Measurements from ENCODE around the gene C1orf146.
"Not testable (repeated sequence)": the region's sequence is repeated elsewhere in the genome, so short reads cannot be mapped to it uniquely, and the experiment has no call there.

Gene C1orf146, protein sequence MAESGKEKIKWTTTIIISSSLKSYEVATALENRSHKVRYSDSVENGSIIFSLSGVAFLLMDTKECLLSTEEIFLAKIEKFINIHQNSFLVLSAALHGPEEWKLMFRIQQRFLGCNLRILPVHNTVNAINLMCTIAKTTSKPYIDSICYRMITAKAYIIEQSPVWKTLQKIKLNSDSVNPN

DNA sequence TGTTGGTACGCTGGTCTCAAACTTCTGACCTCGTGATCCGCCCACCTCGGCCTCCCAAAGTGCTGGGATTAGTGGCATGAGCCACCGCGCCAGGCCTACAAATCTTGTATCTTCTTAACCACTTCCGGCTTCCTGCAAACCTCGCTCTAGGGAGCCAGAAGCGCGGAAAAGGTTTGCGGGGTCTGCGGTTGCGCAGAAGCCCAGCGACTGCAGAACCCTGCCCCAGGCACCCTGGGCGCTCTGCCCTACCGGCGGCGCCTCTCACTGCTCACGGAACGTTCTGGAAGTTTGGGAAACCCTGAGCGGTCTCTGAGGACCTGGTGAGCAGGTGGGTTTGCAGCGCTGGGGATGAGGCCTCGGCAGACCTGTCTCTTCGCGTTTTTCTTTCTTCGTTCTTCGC lies at the start of gene C1orf146:
Gene C1orf146 (plus strand): TSS at position 195 of the 400 bp plus-strand sequence. CDS start 13,506 bp downstream, outside the sequence.
- DNase-seq, result no peak

DNA sequence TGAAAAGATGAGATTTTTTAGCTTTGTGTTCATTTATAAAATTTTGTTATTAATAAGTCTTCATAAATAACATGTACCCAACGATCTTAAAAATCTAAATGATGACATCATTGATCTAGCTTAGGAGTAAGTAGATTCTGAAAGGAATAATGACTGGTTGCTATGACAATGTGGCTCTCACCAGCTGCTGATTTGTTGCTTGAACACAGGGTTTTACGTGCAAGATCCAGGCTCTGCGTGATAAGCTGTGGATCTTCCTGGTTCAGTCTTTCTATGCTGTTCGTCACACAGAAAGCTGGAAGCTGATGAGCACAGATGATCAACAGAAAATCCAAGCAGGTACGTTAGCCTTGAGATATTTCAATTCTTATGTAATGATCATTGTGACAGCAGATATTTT lies 49.1 kb upstream of the C1orf146 start:
- DNase-seq, result no peak

DNA sequence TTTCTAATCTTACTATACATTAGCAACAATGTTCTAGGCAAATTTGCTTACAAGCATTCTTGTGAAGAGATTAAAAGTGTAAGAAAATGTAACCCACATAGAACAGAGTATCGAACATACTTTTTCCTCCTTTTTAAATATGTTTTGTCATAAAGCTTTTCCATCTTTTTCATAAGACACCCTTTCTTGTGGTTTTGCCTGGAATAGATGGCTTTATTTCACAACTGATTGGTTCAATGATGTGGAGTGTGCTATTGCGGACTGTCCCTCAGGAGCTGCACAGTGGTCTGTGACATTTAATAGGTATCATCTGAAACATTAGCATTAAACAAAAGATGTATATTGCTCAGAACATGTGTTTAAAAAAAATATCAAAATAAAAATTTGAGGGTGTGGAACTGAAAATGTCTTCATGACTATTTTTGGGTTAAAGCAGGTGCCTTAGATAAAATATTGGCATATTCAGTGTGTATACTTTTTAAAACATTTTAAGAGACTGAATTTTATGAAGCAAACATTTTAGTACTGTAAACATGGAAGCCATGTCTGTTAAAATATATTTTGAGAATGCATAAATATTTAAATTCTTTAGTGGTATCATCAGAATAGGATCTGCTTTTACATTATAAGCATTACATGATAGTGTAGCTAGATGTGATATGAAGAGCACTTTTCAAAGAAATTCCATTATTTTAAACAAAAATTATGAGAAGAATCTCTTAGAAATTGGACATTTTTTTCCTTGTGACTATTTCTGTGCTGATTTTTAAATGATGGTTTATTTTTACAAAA lies 48.3 kb upstream of the C1orf146 start:
- no peak for DNase-seq

DNA sequence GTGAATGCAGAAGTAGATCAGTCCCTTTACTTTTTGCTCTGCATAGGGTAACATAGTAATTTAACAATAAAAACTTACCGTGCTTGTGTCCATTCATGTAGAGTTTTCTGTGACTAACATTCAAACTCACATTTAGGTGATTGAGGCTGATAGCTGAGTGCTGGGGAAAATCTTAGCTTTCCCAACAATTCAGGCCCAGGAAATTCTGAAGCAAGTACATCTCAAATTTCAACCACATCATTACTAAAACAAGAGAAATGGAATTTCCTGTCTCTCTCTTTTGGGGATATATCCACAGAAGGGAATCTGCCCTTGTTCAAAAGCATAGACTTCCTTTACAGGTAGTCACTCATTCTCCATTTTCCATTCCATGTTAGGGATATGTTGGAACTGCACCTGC lies 33.1 kb upstream of the C1orf146 start:
- no peak for DNase-seq

DNA sequence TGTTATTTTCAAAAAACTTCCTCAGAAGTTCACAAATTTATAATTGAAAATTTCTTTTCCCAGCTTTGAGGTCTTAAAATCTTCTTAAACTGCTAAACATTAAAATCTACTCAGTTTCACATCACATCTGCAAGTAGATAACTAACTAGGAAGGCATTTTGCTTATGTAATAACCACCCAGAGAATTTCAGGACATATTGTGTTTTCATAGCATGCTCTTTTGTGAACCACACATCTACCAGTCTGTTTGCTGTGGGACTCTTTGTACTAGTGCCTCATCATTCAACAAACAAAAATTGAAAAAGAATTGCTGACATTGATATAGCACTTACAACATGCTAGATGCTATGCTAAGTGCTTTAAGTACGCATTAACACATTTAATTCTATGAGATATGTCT lies 31.6 kb upstream of the C1orf146 start:
- DNase-seq, result no peak

DNA sequence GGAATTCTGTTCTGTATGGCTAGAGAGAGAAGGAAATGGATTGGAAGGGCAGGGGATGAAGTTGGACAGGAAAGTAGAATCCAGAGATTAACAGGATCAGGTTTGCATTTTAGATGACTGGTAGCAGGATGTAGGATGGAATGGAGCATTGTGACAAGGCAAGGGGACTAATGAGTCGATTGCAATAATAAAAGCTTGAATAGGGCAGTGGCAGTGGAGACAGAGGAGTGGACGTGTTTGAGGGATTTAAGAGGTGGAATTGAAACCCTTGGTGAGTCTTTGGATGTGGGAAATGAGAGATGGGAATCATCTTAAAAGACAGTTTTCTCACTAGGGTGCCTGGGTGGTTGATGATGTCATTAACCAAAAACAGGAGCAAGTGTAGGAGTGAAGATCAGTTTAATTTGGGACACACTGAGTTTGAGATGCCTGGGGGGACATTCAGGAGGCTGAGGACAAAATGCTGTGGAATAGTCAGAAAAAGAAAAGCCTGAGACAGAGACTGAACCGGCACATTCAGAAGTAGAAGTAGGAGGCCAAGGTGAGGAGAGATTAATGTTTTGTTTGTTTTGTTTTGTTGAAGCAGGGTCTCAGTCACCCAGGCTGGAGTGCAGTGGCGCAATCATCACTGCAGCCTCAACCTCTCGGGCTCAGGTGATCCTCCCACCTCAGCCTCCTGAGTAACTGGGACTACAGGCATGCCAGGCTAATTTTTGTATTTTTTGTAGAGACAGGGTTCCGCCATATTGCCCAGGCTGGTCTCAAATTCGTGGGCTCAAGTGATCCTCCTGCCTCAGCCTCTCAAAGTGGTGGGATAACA lies 29.1 kb upstream of the C1orf146 start:
- no peak for DNase-seq

DNA sequence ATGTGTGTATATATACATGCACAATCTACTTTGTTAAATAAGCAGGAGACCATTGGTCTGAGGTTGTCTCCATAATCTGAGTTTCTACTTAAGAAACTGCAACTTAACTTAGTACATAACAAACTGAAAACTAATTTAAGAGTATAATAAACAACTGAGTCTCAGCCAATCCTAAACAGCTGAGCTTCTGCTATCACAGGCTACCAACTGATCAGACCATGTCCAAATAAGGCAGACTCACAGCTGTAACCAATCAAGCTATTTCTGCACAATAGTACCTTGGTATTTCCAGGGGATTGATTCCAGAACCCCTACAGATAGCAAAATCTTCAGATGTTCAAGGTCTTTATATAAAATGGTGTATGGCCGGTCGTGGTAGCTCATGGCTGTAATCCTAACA lies 26.0 kb upstream of the C1orf146 start:
- DNase-seq, result no peak

DNA sequence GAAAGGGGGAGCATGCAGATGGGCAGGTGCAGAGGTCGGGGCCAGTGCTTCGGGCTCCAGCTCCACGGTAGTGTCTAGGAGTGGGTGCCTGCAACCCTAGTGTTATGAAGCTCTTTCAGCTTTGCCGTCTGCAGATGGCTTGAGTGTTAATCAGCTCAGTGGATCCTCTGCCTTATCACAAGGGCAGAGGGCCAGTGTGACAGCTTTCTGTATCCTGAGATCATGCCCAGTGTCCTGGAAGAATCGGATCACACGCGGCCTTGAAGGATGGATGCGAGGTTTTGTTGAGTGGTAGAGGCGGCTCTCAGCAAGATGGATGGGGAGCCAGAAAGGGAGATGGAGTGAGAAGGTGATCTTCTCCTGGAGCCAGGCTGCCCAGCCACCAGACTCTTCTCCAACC lies 25.5 kb upstream of the C1orf146 start:
- DNase-seq, result no peak

DNA sequence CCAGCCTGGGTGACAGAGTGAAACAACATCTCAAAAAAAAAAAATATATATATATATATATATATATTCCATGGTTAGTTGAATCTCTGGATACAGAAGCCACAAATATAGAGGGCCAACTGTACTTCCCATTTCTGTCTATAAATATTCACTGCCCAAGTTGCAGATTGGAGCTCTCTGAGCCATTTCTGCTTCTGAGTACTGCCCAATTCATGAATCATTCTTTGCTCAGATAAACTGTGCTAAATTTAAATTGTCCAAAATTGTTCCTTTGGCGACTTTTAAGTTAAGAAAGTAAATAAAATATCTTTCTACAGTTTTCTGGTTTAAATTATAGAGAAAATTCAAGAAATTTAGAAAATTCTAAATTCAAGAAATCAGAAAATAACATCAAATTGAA lies 23.2 kb upstream of the C1orf146 start:
- DNase-seq, result no peak

DNA sequence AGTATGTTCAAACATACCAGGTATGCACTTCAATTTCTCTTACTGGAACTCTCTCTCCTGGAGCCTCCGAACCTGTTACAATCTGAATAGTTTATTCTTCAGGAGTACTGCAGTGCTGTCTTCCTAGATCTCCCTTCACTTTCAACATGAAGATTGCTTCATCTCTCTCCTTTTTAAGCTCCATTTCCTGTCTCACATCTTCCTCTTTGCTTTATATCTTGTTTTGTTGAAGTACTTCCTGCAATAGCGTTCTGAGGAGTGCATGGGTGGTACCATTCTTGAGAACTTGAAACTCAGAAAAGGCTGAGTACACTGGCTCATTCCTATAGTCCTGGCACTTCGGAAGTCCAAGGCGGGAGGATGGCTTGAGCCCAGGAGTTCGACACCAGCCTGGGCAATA lies 15.7 kb upstream of the C1orf146 start:
- DNase-seq, result no peak

DNA sequence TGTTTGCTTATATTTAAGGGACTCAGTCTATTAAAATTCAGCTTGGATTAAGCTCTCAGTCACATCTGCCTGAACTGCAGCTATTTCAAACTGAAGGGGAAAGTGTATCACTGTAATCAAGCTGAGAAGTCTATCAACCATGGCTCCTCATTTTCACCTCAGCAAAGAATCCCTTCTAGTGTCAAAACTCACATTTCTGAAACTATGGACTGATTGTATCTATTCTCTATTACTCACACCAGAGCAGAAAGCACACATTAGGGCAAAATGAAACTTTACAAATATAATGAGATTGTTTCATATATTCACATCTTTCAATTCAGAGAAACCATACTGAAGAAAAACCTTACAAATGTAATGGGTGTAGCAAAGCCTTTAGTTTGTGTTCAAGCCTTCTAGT lies 14.6 kb upstream of the C1orf146 start:
- DNase-seq, result no peak

DNA sequence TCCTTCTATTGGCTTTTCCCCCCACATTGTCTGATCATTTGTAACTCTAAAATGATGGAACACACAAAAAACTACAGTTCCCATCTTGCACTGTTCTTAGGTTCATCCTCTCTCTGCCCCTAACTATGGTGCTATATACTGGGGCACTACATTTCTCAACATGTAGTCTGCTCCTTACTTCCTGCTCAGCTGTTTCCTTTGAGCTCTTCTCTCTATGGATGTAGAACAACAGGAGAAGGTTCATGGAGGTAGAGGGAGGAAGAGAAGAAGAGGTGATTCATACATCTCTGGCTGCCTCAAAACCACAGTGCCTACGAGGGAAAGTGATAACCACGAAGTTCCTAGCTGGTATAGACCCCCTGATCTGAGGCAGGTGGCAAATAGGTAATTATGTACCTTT lies 7.0 kb upstream of the C1orf146 start:
- DNase-seq, result no peak

DNA sequence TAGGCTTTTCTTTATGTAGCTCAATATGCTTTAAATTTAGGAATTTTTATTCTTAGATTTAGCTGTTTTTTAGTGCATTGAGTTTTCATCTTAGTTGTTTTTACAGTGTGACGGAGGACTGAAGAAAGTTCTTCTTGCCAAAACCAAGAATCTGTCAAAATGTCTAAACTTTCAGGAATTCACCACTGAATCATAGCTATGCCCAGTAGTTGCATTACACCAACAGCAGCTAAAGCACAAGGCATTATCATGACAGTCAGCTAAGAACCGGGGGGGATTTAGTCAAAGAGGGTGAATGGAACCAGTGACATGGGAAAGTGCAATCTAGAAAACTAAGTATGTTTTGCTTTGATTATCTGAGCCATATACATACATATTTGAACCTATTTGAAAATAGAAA lies 6.5 kb upstream of the C1orf146 start:
- DNase-seq, result no peak

DNA sequence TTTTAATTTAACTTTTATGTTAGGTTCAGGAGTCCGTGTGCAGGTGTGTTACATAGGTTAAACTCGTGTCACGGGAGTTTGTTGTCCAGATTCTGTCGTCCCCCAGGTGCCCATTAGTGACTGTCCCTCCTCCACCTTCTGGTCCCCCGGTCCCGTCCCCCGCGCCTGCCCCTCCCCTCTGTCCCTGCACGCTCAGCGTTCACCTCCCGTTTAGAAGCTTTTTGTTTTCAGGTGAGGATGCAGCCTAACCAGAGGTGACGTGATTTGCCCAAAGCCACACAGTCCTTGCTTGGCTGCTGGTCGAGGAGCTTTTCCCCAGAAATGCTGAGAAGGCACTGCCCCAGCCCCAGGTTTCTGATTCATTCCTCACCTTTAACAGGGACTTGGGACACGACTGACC lies 844 bp downstream of the C1orf146 start:
- DNase-seq, result no peak

DNA sequence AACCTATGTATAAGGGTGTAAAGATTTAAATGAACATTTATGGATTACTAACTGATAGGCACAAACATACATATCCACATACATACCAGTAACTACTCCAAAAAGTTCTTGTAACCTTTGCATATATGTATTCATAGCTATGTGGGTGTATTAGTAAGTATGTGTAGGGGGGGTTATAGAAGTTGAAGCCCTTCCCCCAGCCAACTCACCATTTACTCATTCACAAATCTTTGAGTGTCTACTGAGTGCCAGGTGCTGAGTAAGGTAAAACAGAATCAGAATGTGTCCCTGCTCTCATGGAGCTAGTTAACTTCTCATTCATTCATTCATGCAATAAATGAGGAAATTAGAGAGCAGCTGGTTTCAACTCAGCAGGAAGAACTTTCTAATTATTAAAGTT lies 1.3 kb downstream of the C1orf146 start:
- DNase-seq, result no peak

DNA sequence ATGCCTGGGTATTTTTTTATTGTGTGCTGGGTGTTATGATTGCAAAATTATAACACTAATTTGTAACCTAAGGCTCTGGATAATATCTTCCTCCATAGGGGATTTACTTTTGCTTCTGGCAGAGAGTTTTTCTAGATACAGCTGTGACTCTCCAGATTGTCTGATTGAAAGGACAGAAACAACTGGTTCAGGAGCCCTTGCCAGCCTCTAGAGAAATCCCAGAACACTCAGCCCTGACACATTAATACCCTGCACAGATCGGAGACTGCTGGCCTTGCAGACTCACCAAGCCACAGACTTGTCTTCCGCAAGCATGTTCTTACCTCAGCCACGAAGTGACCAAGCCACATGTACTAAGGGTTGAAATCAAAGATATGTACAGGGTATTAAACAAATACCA lies 10.7 kb downstream of the C1orf146 start:
- DNase-seq, result no peak

DNA sequence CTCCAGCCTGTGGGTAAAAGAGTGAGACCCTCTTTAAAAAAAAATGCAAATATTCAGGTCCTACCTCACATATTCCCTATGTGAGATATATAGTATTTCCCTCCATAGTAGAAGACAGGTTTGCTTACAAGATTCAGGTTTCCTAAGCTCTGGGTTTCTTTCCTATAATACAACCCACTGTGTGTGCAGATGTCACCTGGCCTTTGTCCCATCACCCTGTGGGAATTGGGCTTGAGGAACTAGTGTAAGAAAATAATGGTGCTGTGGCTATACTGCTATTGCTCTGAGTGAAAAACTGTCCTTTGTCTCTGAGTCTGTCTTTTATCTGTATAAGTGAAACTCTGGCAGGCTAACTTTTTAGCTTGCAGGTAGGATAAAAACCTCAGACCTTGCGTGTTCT lies 13.0 kb downstream of the C1orf146 start:
- DNase-seq, result no peak

DNA sequence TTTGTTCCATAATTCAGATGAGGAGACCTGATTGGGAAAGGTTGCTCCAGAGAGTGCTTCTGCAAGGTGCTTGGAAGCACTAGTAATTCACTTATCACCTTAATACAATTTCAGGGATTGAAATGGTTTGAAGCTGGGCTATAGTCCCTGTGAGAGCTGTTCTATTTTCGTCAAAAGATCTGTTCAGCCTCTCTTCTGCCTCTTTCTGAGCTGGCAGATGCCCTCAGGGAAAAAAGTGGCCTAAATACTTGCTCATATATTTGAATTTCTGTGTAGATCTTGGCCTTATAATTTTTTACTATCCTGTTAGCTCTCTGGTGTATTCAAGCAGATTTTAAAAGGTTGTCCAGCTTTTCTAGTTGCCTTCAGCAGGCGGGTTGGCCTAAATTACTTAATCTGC lies 22.3 kb downstream of the C1orf146 start:
- DNase-seq, result no peak

DNA sequence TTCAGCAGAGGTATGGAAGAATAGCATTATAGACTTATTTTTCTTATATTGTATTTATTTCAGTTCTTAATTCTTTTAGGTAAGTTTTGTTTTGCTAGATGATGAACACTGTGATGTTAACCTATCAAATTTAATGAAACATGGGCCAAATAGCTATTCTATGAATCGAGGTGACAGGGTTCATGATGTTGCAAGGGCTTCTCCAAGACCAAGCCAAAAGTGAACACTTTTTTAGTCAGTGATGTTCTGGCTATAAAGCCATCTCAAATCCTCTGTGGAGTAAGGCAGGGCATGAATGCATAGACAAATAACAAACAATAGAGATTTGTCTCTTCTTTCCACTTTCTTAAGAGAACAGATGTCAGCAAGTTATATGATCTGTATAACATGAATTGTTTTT lies 26.7 kb downstream of the C1orf146 start:
- no peak for DNase-seq

DNA sequence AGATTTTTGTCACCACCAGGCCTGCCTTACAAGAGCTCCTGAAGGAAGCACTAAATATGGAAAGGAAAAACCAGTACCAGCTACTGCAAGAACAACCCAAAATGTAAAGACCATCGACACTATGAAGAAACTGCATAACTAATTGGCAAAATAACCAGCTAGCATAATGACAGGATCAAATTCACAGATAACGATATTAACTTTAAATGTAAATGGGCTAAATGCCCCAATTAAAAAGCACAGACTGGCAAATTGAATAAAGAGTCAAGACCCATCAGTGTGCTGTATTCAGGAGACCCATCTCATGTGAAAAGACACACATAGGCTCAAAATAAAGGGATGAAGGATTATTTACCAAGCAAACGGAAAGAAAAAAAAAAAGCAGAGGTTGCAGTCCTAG lies 37.0 kb downstream of the C1orf146 start:
- not testable (repeated sequence) for DNase-seq

DNA sequence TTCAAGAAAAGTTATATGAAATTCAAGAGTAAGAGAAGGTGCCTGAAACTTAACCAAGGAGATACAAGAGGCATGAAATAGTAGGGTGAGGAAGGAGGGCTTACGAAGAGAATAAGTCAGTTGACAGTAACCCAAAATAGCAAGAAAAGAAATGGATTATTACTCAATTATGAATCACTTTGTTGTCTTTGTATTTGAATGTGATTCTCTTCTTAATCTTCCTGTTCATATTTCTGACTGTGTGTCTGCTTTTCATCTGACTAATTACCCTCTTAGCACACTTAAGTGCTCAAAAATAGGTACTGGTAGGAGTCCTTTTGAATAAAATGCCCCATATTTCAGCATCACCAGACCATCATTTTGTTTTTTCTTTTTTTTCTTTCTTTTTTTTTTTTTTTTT lies 41.6 kb downstream of the C1orf146 start:
- no peak for DNase-seq

DNA sequence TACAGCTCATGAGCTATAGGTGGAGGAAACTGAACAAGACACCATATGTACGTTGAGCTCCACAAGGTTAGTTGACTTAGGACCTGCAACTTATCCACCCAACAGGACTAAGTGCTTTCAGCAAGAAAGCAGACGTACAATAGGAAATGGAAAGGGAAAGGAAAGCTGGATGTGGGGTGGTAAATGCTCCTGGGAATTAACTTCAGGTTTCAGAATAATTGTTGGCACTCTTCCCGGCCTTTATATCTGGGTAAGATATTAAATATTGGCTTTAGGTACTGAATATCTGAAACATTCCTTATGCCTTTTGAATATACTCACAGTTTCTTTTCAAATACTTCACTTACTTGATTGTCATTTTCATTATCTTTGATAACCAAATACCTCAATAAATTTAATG lies 44.8 kb downstream of the C1orf146 start:
- no peak for DNase-seq

DNA sequence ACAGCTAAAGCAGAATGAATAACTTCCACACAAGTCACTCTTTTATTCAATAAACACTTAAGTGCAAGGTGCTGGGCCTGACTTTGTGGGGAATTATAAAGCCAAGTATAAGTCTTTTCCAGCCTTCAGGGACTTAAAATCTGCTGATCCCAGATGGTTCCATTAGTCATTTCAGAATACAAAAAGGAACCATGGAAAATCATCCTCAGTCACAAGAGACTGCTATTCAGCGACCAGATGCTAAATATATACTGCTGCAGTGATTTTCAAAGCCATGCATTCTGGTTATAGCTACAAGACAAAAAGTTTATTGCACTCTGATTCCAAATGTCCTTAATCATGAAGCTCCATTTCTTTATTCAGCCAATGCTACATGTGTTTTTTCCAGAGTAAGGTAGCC lies 55.3 kb downstream of the C1orf146 start:
- no peak for DNase-seq

DNA sequence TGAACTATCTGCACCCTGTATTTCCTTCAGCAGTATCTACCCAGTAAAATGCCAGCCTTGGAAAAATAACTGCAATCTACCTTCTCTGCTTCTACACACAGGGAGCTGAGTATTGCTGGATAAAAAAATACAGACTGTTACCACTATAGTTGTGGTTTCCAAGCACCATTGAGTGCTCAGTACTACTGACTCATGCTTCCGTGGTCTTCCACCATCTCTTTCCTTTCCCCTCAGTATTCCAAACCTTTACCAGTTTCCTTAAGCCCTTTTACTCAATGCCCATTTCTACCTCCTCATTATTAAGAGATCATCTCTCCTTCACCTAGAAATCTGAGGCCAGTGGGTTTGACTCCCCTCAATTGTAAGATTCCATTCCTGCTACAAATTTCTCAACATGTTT lies 57.2 kb downstream of the C1orf146 start:
- no peak for DNase-seq
